HepG2 (cell line): ENCODE data around the gene GGA3. TPM values are rescaled to one million over a fixed set of nuclear protein-coding genes. Genes with fewer than 3 reads are reported as not detected.

Source experiments
- CAMTA2 ChIP-seq: sonication (generic); formaldehyde crosslinking; IDR thresholded peaks from 2 replicates; pipeline ENCODE4 v1.4.0; 2020; ENCODE audit warnings: mild to moderate bottlenecking, missing genetic modification reagents, borderline replicate concordance
- ERF ChIP-seq: IDR thresholded peaks from 2 replicates; pipeline ENCODE4 v1.6.1; 2018; ENCODE audit warnings: missing biosample characterization, missing genetic modification reagents
- HNRNPLL ChIP-seq: fragments of 200-400 bp; formaldehyde crosslinking; IDR thresholded peaks from 2 replicates; pipeline ENCODE4 v1.6.1; 2017; ENCODE audit warnings: mild to moderate bottlenecking, low read depth, low read length; ENCODE audit not compliant: poor library complexity, severe bottlenecking
- HNRNPUL1 ChIP-seq: fragments of 200-400 bp; formaldehyde crosslinking; IDR thresholded peaks from 2 replicates; pipeline ENCODE4 v1.6.1; 2017; ENCODE audit warnings: low read depth, mild to moderate bottlenecking, low read length, moderate library complexity
- HOXA5 ChIP-seq: sonication (generic); formaldehyde crosslinking; IDR thresholded peaks from 2 replicates; pipeline ENCODE4 v1.4.0; 2020; ENCODE audit warnings: missing genetic modification reagents
- MTA1 ChIP-seq: sonication (generic); formaldehyde crosslinking; IDR thresholded peaks from 2 replicates; pipeline ENCODE4 v1.4.0; 2020; ENCODE audit warnings: missing genetic modification reagents, mild to moderate bottlenecking, borderline replicate concordance
- MXI1 ChIP-seq: IDR thresholded peaks from 3 replicates; pipeline ENCODE4 v1.6.1; 2012; ENCODE audit warnings: low read depth, low read length, inconsistent platforms, borderline replicate concordance
- NCOA5 ChIP-seq: sonication (generic); formaldehyde crosslinking; IDR thresholded peaks from 2 replicates; pipeline ENCODE4 v1.4.0; 2020; ENCODE audit warnings: missing genetic modification reagents
- NFYB ChIP-seq: sonication (generic); formaldehyde crosslinking; IDR thresholded peaks from 2 replicates; pipeline ENCODE4 v1.4.0; 2020; ENCODE audit warnings: missing genetic modification reagents
- PHF21A ChIP-seq: sonication (generic); formaldehyde crosslinking; IDR thresholded peaks from 2 replicates; pipeline ENCODE4 v1.5.0; 2020; ENCODE audit warnings: mild to moderate bottlenecking, missing genetic modification reagents
- RFXANK ChIP-seq: IDR thresholded peaks from 2 replicates; pipeline ENCODE4 v1.6.1; 2016
- SATB2 ChIP-seq: sonication (generic); formaldehyde crosslinking; IDR thresholded peaks from 2 replicates; pipeline ENCODE4 v1.5.0; 2020; ENCODE audit warnings: missing genetic modification reagents
- ZFAT ChIP-seq: sonication (generic); formaldehyde crosslinking; conservative IDR thresholded peaks from 2 replicates; pipeline ENCODE4 v1.8.1; 2023; ENCODE audit warnings: missing genetic modification reagents, inconsistent platforms
- ZMYM4 ChIP-seq: sonication (generic); formaldehyde crosslinking; IDR thresholded peaks from 2 replicates; pipeline ENCODE4 v1.8.1; 2023; ENCODE audit warnings: mild to moderate bottlenecking, missing genetic modification reagents
- ZNF543 ChIP-seq: sonication (generic); formaldehyde crosslinking; IDR thresholded peaks from 2 replicates; pipeline ENCODE4 v1.4.0; 2020; ENCODE audit warnings: mild to moderate bottlenecking, missing genetic modification reagents
- ZSCAN9 ChIP-seq: IDR thresholded peaks from 2 replicates; pipeline ENCODE4 v1.6.1; 2016; ENCODE audit warnings: borderline replicate concordance
- polyA plus RNA-seq, 8 experiments: library from polyadenylated mRNA; depleted of rRNA in 3 of 8; stranded (reverse) in 7 of 8; unstranded in 1 of 8; fragments of >200 nt; fragmentation: Illumina TruSeq in 4 of 8; extraction: Trizol in 4 of 8; gene quantifications; 2 replicates each; pipeline versions ENCODE4 v1.2.1 to v1.2.3, GENCODE V29; 2011 to 2016; ENCODE audit warnings: low read depth in 4 of 8, missing spikeins in 1 of 8, mixed read lengths in 1 of 8; ENCODE audit not compliant: insufficient read depth in 1 of 8
- total RNA-seq, 5 experiments: library from RNA; depleted of rRNA; stranded (reverse); fragments of >200 nt; fragmentation: Illumina TruSeq; extraction: Trizol; gene quantifications; 2 replicates each; pipeline ENCODE4 v1.2.3, GENCODE V29; 2016; ENCODE audit warnings: low read depth in 1 of 5
- TF ChIP-seq, protein P1 (sequence below): sonication (generic); formaldehyde crosslinking; IDR thresholded peaks from 2 replicates; pipeline ENCODE4 v1.4.0; 2020; ENCODE audit warnings: missing genetic modification reagents, borderline replicate concordance
- TF ChIP-seq, protein P2 (sequence below): sonication (generic); formaldehyde crosslinking; IDR thresholded peaks from 2 replicates; pipeline ENCODE4 v1.5.0; 2020; ENCODE audit warnings: mild to moderate bottlenecking, missing genetic modification reagents
- TF ChIP-seq, protein P3 (sequence below): sonication (generic); formaldehyde crosslinking; IDR thresholded peaks from 2 replicates; pipeline ENCODE4 v1.5.0; 2020; ENCODE audit warnings: mild to moderate bottlenecking, missing genetic modification reagents
- TF ChIP-seq, protein P4 (sequence below): sonication (generic); formaldehyde crosslinking; conservative IDR thresholded peaks from 2 replicates; pipeline ENCODE4 v1.4.0; 2020; ENCODE audit warnings: missing genetic modification reagents
- TF ChIP-seq, protein P5 (sequence below): sonication (generic); formaldehyde crosslinking; IDR thresholded peaks from 2 replicates; pipeline ENCODE4 v1.8.1; 2023; ENCODE audit warnings: missing genetic modification reagents, mild to moderate bottlenecking, borderline replicate concordance
- TF ChIP-seq, protein P6 (sequence below): sonication (generic); formaldehyde crosslinking; IDR thresholded peaks from 2 replicates; pipeline ENCODE4 v1.4.0; 2020; ENCODE audit warnings: mild to moderate bottlenecking, missing genetic modification reagents

The GGA3 gene
- total and polyA plus RNA-seq, 2 of the 13 experiments (the other 11 are each of a cell fraction or from before 2014, with no cell fraction given): 28.4 to 43.7 TPM

DNA sequence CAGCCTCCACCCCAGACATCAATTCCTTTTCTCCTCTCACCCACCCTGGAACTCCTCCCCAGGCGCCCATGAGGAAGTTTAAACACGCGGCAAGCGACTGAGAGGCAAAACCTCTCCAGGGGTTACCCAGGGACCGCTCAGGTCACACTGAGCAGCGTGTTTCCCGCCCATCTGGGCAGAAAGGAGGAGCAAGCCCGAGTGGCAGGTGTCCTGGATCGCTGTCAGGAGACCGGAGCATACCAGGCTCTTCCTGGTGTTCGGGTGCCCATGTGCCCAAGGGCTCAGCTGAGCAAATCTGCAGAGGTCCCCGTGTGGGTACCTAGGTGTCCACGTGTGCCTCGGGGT lies 27.3 kb upstream of the GGA3 start (continued):
- TF ChIP-seq, protein P1, sequence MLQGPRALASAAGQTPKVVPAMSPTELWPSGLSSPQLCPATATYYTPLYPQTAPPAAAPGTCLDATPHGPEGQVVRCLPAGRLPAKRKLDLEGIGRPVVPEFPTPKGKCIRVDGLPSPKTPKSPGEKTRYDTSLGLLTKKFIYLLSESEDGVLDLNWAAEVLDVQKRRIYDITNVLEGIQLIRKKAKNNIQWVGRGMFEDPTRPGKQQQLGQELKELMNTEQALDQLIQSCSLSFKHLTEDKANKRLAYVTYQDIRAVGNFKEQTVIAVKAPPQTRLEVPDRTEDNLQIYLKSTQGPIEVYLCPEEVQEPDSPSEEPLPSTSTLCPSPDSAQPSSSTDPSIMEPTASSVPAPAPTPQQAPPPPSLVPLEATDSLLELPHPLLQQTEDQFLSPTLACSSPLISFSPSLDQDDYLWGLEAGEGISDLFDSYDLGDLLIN (CRISPR knock-in tag): no peak
- TF ChIP-seq MXI1 (no peak), HNRNPLL (no peak), ZNF543 (no peak), ZMYM4 (CRISPR knock-in tag) (no peak), NCOA5 (CRISPR knock-in tag) (no peak), PHF21A (no peak), CAMTA2 (CRISPR knock-in tag) (no peak), ZFAT (no peak), NFYB (CRISPR knock-in tag) (no peak), ZSCAN9 (CRISPR knock-in tag) (no peak), RFXANK (CRISPR knock-in tag) (no peak), HNRNPUL1 (no peak), SATB2 (CRISPR knock-in tag) (no peak), ERF (CRISPR knock-in tag) (no peak), HOXA5 (CRISPR knock-in tag) (no peak; the same call in 1 of the 2 replicates), MTA1 (CRISPR knock-in tag) (no peak)
- TF ChIP-seq, protein P2, sequence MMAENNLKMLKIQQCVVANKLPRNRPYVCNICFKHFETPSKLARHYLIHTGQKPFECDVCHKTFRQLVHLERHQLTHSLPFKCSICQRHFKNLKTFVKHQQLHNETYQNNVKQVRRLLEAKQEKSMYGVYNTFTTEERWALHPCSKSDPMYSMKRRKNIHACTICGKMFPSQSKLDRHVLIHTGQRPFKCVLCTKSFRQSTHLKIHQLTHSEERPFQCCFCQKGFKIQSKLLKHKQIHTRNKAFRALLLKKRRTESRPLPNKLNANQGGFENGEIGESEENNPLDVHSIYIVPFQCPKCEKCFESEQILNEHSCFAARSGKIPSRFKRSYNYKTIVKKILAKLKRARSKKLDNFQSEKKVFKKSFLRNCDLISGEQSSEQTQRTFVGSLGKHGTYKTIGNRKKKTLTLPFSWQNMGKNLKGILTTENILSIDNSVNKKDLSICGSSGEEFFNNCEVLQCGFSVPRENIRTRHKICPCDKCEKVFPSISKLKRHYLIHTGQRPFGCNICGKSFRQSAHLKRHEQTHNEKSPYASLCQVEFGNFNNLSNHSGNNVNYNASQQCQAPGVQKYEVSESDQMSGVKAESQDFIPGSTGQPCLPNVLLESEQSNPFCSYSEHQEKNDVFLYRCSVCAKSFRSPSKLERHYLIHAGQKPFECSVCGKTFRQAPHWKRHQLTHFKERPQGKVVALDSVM (CRISPR knock-in tag): no peak
- TF ChIP-seq, protein P3, sequence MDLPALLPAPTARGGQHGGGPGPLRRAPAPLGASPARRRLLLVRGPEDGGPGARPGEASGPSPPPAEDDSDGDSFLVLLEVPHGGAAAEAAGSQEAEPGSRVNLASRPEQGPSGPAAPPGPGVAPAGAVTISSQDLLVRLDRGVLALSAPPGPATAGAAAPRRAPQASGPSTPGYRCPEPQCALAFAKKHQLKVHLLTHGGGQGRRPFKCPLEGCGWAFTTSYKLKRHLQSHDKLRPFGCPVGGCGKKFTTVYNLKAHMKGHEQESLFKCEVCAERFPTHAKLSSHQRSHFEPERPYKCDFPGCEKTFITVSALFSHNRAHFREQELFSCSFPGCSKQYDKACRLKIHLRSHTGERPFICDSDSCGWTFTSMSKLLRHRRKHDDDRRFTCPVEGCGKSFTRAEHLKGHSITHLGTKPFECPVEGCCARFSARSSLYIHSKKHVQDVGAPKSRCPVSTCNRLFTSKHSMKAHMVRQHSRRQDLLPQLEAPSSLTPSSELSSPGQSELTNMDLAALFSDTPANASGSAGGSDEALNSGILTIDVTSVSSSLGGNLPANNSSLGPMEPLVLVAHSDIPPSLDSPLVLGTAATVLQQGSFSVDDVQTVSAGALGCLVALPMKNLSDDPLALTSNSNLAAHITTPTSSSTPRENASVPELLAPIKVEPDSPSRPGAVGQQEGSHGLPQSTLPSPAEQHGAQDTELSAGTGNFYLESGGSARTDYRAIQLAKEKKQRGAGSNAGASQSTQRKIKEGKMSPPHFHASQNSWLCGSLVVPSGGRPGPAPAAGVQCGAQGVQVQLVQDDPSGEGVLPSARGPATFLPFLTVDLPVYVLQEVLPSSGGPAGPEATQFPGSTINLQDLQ (CRISPR knock-in tag): no peak; the same call in 1 of the 2 replicates
- TF ChIP-seq, protein P4, sequence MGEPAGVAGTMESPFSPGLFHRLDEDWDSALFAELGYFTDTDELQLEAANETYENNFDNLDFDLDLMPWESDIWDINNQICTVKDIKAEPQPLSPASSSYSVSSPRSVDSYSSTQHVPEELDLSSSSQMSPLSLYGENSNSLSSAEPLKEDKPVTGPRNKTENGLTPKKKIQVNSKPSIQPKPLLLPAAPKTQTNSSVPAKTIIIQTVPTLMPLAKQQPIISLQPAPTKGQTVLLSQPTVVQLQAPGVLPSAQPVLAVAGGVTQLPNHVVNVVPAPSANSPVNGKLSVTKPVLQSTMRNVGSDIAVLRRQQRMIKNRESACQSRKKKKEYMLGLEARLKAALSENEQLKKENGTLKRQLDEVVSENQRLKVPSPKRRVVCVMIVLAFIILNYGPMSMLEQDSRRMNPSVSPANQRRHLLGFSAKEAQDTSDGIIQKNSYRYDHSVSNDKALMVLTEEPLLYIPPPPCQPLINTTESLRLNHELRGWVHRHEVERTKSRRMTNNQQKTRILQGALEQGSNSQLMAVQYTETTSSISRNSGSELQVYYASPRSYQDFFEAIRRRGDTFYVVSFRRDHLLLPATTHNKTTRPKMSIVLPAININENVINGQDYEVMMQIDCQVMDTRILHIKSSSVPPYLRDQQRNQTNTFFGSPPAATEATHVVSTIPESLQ (CRISPR knock-in tag): no peak
- TF ChIP-seq, protein P5, sequence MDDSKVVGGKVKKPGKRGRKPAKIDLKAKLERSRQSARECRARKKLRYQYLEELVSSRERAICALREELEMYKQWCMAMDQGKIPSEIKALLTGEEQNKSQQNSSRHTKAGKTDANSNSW (CRISPR knock-in tag): no peak
- TF ChIP-seq, protein P6, sequence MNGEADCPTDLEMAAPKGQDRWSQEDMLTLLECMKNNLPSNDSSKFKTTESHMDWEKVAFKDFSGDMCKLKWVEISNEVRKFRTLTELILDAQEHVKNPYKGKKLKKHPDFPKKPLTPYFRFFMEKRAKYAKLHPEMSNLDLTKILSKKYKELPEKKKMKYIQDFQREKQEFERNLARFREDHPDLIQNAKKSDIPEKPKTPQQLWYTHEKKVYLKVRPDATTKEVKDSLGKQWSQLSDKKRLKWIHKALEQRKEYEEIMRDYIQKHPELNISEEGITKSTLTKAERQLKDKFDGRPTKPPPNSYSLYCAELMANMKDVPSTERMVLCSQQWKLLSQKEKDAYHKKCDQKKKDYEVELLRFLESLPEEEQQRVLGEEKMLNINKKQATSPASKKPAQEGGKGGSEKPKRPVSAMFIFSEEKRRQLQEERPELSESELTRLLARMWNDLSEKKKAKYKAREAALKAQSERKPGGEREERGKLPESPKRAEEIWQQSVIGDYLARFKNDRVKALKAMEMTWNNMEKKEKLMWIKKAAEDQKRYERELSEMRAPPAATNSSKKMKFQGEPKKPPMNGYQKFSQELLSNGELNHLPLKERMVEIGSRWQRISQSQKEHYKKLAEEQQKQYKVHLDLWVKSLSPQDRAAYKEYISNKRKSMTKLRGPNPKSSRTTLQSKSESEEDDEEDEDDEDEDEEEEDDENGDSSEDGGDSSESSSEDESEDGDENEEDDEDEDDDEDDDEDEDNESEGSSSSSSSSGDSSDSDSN (CRISPR knock-in tag): no peak
